HEK293 (cell line): ENCODE results near the gene REEP6.

Experiments
- CTCF ChIA-PET: fragments of 350-600 bp; formaldehyde crosslinking; extraction: SDS; loops from one replicate; lab custom pipeline; 2021; ENCODE audit warnings: antibody characterized with exemption; lab: Yijun Ruan, JAX
- POLR2A ChIA-PET: fragments of 300-600 bp; formaldehyde crosslinking; extraction: SDS; loops from one replicate; lab custom pipeline; 2020; ENCODE audit warnings: antibody characterized with exemption, inconsistent platforms; lab: Yijun Ruan, JAX
- H3K27ac ChIP-seq: fragments of 200-500 bp; sonication (Bioruptor generic); 2 replicates; pipeline ENCODE4 v1.5.1; 2014; ENCODE audit warnings: low read depth, low read length, control low read depth, inconsistent platforms; ENCODE audit errors: extremely low read depth
- H3K36me3 ChIP-seq, 2 experiments: fragments of 200-500 bp in 1 of 2; sonication (Bioruptor generic) in 1 of 2; 1 replicate in 1 of 2; 2 replicates in 1 of 2; pipeline ENCODE4 v1.5.1; 2014 to 2017; ENCODE audit warnings: inconsistent platforms in 2 of 2, low read length in 2 of 2; ENCODE audit not compliant: control insufficient read depth in 2 of 2, insufficient read depth in 1 of 2
- H3K4me1 ChIP-seq: fragments of 200-500 bp; sonication (Bioruptor generic); 2 replicates; pipeline ENCODE4 v1.5.1; 2014; ENCODE audit warnings: mild to moderate bottlenecking, low read length, inconsistent platforms; ENCODE audit not compliant: control insufficient read depth, insufficient read depth
- H3K4me3 ChIP-seq: 2 replicates; pipeline ENCODE4 v1.5.1; 2011; ENCODE audit warnings: low read depth, mild to moderate bottlenecking, control low read depth, low read length, moderate library complexity
- H3K9me3 ChIP-seq: fragments of 200-500 bp; sonication (Bioruptor generic); 2 replicates; pipeline ENCODE4 v1.5.1; 2014; ENCODE audit warnings: low read depth, low read length, inconsistent platforms; ENCODE audit not compliant: control insufficient read depth, insufficient read depth
- GFI1B ChIP-seq: fragments of 450-650 bp; formaldehyde crosslinking; IDR thresholded peaks from 2 replicates; pipeline ENCODE4 v1.5.1; 2016; ENCODE audit warnings: missing biosample characterization, missing genetic modification characterization
- KLF1 ChIP-seq: fragments of 450-650 bp; formaldehyde crosslinking; IDR thresholded peaks from 2 replicates; pipeline ENCODE4 v1.5.1; 2016; ENCODE audit warnings: missing biosample characterization, missing genetic modification characterization
- KLF16 ChIP-seq: fragments of 450-650 bp; formaldehyde crosslinking; IDR thresholded peaks from 2 replicates; pipeline ENCODE4 v1.5.1; 2017; ENCODE audit warnings: missing biosample characterization, missing genetic modification characterization
- PATZ1 ChIP-seq: fragments of 450-650 bp; formaldehyde crosslinking; IDR thresholded peaks from 2 replicates; pipeline ENCODE4 v1.5.1; 2016; ENCODE audit warnings: missing biosample characterization, missing genetic modification characterization
- PRDM4 ChIP-seq: fragments of 450-650 bp; formaldehyde crosslinking; IDR thresholded peaks from 2 replicates; pipeline ENCODE4 v1.5.1; 2017; ENCODE audit warnings: missing biosample characterization, missing genetic modification characterization
- SP2 ChIP-seq: fragments of 450-650 bp; formaldehyde crosslinking; IDR thresholded peaks from 2 replicates; pipeline ENCODE4 v1.5.1; 2016; ENCODE audit warnings: missing biosample characterization, missing genetic modification characterization
- WT1 ChIP-seq: fragments of 450-650 bp; formaldehyde crosslinking; IDR thresholded peaks from 2 replicates; pipeline ENCODE4 v1.5.1; 2016; ENCODE audit warnings: missing biosample characterization, missing genetic modification characterization
- ZBTB26 ChIP-seq: fragments of 450-650 bp; formaldehyde crosslinking; optimal IDR thresholded peaks from 2 replicates; pipeline ENCODE3; 2016; ENCODE audit warnings: missing biosample characterization, mild to moderate bottlenecking, missing genetic modification characterization
- ZBTB8A ChIP-seq: fragments of 450-650 bp; formaldehyde crosslinking; IDR thresholded peaks from 2 replicates; pipeline ENCODE4 v1.5.1; 2016; ENCODE audit warnings: missing biosample characterization, missing genetic modification characterization
- ZNF2 ChIP-seq: fragments of 450-650 bp; formaldehyde crosslinking; IDR thresholded peaks from 2 replicates; pipeline ENCODE4 v1.5.1; 2016; ENCODE audit warnings: missing biosample characterization, missing genetic modification characterization
- ZNF341 ChIP-seq: fragments of 450-650 bp; formaldehyde crosslinking; IDR thresholded peaks from 2 replicates; pipeline ENCODE4; 2016; ENCODE audit warnings: low read depth, missing biosample characterization, missing genetic modification characterization
- ZNF398 ChIP-seq: fragments of 450-650 bp; formaldehyde crosslinking; IDR thresholded peaks from 2 replicates; pipeline ENCODE4 v1.5.1; 2017; ENCODE audit warnings: missing biosample characterization, missing genetic modification characterization
- ZNF510 ChIP-seq: fragments of 450-650 bp; formaldehyde crosslinking; IDR thresholded peaks from 2 replicates; pipeline ENCODE4 v1.5.1; 2018; ENCODE audit warnings: mild to moderate bottlenecking, missing genetic modification characterization, missing biosample characterization; ENCODE audit not compliant: insufficient replicate concordance
- ZNF529 ChIP-seq: fragments of 450-650 bp; formaldehyde crosslinking; IDR thresholded peaks from 2 replicates; pipeline ENCODE4 v1.5.1; 2017; ENCODE audit warnings: missing genetic modification characterization, missing biosample characterization; ENCODE audit not compliant: insufficient replicate concordance
- ZNF561 ChIP-seq: fragments of 450-650 bp; IDR thresholded peaks from 2 replicates; pipeline ENCODE4 v1.5.1; 2018; ENCODE audit warnings: missing biosample characterization, missing genetic modification characterization, borderline replicate concordance
- ZNF621 ChIP-seq: fragments of 450-650 bp; formaldehyde crosslinking; IDR thresholded peaks from 2 replicates; pipeline ENCODE4 v1.5.1; 2017; ENCODE audit warnings: missing biosample characterization, missing genetic modification characterization
- ZNF677 ChIP-seq: fragments of 450-650 bp; IDR thresholded peaks from 2 replicates; pipeline ENCODE4 v1.5.0; 2018; ENCODE audit warnings: missing biosample characterization, mild to moderate bottlenecking, missing genetic modification characterization, moderate library complexity
- ZNF704 ChIP-seq: fragments of 450-650 bp; formaldehyde crosslinking; IDR thresholded peaks from 2 replicates; pipeline ENCODE4 v1.5.1; 2016; ENCODE audit warnings: missing biosample characterization, missing genetic modification characterization
- ZSCAN30 ChIP-seq: fragments of 450-650 bp; IDR thresholded peaks from 2 replicates; pipeline ENCODE4 v1.5.1; 2018; ENCODE audit warnings: missing biosample characterization, mild to moderate bottlenecking, missing genetic modification characterization, moderate library complexity
- TF ChIP-seq, protein P1 (sequence below): fragments of 450-650 bp; formaldehyde crosslinking; IDR thresholded peaks from 2 replicates; pipeline ENCODE4 v1.5.1; 2016; ENCODE audit warnings: missing biosample characterization, missing genetic modification characterization

REEP6 gene

DNA sequence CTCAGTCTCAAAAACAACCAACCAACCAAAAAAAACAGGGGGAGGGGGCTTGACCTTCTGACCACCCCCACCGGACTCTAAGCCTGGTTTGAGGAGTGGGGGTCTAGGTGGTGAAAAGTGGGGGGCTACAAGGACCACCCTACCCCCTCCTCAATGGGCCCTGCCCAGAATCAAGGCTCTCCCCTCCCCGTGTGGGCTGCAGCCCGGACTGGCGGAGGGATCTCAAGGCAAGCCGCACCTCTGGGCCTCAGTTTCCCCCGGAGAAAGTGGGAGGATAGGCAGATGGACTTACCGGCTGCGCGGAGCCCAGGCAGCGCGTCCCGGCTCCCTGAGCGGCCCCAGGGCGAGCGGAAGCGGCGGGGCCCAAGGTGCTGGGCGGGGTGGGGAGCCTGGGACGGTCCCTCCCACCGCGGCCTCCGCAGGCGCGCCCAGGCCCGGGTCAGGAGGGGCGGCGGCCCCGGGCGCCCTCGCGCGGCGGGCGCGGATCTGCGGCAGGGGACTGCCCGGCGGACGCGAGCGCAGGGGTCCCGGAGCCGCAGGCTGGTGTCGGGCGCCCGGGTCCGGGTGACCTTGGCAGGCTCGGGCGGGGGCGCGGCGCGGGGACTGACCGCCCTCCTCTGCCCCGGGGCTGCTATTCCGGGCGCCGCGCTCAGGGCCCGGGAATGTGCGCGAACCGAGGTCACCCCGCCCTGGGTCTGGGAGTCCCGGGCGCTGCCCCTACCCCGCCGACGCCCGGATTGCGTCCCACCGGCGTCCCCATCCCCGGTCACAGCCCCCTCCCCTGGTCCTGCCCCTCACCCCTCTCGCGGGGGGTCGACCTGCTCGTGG is 21.9 kb downstream of the REEP6 start, which contains the start of gene ADAMTSL5 (continued):
- TF ChIP-seq ZNF398 (tag by site-specific recombination) (no peak), KLF1 (tag by site-specific recombination) (peak; percentile 21; the same call in 1 of the 2 replicates), ZNF677 (tag by site-specific recombination) (0 out of 2 replicates have a peak, but pooled peaks have one; percentile 34), ZNF561 (0 out of 2 replicates have a peak, but pooled peaks have one; percentile 27), ZBTB8A (tag by site-specific recombination) (peak; percentile 42; the same call in 1 of the 2 replicates), PATZ1 (tag by site-specific recombination) (peak; percentile 29), GFI1B (tag by site-specific recombination) (no peak), ZBTB26 (tag by site-specific recombination) (peak; percentile 78)
- TF ChIP-seq, protein P1, sequence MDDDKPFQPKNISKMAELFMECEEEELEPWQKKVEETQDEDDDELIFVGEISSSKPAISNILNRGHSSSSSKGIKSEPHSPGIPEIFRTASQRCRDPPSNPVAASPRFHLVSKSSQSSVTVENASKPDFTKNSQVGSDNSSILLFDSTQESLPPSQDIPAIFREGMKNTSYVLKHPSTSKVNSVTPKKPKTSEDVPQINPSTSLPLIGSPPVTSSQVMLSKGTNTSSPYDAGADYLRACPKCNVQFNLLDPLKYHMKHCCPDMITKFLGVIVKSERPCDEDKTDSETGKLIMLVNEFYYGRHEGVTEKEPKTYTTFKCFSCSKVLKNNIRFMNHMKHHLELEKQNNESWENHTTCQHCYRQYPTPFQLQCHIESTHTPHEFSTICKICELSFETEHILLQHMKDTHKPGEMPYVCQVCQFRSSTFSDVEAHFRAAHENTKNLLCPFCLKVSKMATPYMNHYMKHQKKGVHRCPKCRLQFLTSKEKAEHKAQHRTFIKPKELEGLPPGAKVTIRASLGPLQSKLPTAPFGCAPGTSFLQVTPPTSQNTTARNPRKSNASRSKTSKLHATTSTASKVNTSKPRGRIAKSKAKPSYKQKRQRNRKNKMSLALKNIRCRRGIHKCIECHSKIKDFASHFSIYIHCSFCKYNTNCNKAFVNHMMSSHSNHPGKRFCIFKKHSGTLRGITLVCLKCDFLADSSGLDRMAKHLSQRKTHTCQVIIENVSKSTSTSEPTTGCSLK (tag by site-specific recombination), result no peak

GRCh38 chr19:1513499-1514294 is 22.7 kb downstream of the REEP6 start:
- H3K4me1 ChIP-seq, result no peaks in the 10 kb centered on the region
- no peaks in the 10 kb centered on the region for H3K9me3 ChIP-seq
- ChIA-PET CTCF (no interaction called here), POLR2A (no interaction called here)
- no peak overlapping the region for H3K27ac ChIP-seq
- H3K36me3 ChIP-seq, result no peaks in the 10 kb centered on the region
- H3K4me3 ChIP-seq, result peak overlapping the region; percentile 38
- TF ChIP-seq SP2 (peak; percentile 34; the same call in 1 of the 2 replicates), ZNF2 (tag by site-specific recombination) (peak; percentile 35; the same call in 1 of the 2 replicates), KLF16 (0 out of 2 replicates have a peak, but pooled peaks have one; percentile 31), ZNF704 (no peak), ZNF510 (tag by site-specific recombination) (no peak), PRDM4 (tag by site-specific recombination) (no peak), ZNF621 (tag by site-specific recombination) (no peak), ZNF529 (no peak), ZSCAN30 (tag by site-specific recombination) (peak; percentile 85), ZNF341 (tag by site-specific recombination) (peak; percentile 38; the same call in 1 of the 2 replicates), WT1 (tag by site-specific recombination) (no peak)
